Uterus (tissue), 2 donors: ENCODE data around the gene AP1M2.

Experiments used
- POLR2A ChIP-seq, 2 donors: fragments of 450-650 bp; IDR thresholded peaks; one replicate each; pipeline ENCODE4 v1.6.1; 2016; ENCODE audit warnings: antibody characterized with exemption in 2 of 2, mild to moderate bottlenecking in 1 of 2, moderate library complexity in 1 of 2
- TF ChIP-seq, protein P1 (sequence below), 4 experiments: fragments of 200-600 bp in 2 of 4; fragments of 450-650 bp in 2 of 4; sonication (generic) in 2 of 4; IDR thresholded peaks; one replicate each; pipeline ENCODE4 v1.5.1; 2016 to 2019; ENCODE audit warnings: antibody characterized with exemption in 4 of 4, mild to moderate bottlenecking in 2 of 4, moderate library complexity in 1 of 4

DNA sequence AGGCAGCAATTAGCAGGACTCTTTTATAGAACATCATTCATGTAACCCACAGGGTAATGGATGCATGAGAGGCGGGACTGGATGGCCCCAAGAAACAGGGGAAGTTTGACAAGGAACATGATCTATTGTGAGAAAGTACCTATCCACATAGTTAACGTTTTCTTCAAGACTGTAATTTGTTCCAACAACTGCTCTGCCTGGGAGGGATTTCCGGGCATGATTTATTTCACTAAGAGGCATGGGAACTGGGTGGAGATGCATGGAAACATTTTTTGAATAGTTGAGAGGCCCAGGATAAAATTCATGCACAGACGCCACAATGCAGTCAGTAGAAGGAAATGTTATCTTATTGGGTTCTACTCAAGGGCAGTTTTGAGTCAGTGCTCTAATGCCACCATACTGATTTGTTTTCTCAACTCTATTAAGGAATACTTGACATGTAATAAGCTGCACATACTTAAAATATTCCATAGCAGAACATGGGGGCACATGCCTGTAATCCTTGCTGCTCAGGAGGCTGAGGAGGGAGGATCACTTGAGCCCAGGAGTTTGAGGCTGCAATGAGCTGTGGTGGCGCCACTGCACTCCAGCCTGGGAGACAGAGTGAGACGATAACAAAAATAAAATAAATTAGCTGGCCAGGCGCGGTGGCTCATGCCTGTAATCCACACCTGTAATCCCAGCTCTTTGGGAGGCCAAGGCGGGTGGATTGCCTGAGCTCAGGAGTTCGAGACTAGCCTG lies 53.3 kb downstream of the AP1M2 start:
- TF ChIP-seq, protein P1, sequence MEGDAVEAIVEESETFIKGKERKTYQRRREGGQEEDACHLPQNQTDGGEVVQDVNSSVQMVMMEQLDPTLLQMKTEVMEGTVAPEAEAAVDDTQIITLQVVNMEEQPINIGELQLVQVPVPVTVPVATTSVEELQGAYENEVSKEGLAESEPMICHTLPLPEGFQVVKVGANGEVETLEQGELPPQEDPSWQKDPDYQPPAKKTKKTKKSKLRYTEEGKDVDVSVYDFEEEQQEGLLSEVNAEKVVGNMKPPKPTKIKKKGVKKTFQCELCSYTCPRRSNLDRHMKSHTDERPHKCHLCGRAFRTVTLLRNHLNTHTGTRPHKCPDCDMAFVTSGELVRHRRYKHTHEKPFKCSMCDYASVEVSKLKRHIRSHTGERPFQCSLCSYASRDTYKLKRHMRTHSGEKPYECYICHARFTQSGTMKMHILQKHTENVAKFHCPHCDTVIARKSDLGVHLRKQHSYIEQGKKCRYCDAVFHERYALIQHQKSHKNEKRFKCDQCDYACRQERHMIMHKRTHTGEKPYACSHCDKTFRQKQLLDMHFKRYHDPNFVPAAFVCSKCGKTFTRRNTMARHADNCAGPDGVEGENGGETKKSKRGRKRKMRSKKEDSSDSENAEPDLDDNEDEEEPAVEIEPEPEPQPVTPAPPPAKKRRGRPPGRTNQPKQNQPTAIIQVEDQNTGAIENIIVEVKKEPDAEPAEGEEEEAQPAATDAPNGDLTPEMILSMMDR (IDR thresholded peaks at IDR 0.05) = no peak
- TF ChIP-seq POLR2A (IDR thresholded peaks at IDR 0.05) = no peak
